Measurements from ENCODE around the gene MALT1.

DNA sequence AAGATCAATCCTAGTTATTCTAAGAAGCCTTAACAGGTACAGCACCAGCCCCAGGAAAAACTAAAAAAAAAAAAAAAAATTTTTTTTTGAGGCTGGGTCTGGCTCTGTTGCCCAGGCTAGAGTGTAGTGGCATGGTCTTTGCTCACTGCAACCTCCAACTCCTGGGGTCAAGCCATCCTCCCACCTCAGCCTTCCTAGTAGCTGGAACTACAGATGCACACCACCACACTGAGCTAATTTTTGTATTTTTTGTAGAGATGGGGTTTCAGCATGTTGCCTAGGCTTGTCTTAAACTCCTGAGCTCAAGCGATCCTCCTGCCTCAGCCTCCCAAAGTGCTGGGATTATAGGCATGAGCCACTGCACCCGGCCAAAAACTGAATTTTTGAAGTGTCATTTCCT, 32.0 kb upstream of the MALT1 start:
- TF ChIP-seq POLR2A (IDR thresholded peaks at IDR 0.05): no peak
- TF ChIP-seq, protein P1, sequence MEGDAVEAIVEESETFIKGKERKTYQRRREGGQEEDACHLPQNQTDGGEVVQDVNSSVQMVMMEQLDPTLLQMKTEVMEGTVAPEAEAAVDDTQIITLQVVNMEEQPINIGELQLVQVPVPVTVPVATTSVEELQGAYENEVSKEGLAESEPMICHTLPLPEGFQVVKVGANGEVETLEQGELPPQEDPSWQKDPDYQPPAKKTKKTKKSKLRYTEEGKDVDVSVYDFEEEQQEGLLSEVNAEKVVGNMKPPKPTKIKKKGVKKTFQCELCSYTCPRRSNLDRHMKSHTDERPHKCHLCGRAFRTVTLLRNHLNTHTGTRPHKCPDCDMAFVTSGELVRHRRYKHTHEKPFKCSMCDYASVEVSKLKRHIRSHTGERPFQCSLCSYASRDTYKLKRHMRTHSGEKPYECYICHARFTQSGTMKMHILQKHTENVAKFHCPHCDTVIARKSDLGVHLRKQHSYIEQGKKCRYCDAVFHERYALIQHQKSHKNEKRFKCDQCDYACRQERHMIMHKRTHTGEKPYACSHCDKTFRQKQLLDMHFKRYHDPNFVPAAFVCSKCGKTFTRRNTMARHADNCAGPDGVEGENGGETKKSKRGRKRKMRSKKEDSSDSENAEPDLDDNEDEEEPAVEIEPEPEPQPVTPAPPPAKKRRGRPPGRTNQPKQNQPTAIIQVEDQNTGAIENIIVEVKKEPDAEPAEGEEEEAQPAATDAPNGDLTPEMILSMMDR (IDR thresholded peaks at IDR 0.05 in 4 of 5, conservative IDR thresholded peaks at IDR 0.05 in 1 of 5): no peak
